ENCODE data around the gene DBH. TPM values are rescaled to one million over a fixed set of nuclear protein-coding genes. Genes with fewer than 3 reads are reported as not detected.

The DBH gene
- total RNA-seq, 4 donors from 2014 or later, result not detected

GRCh38 chr9:133689151-133689763, 53.1 kb downstream of the DBH start:
- Histone ChIP-seq H3K9me3 (no peaks in the 10 kb centered on the region), H3K4me3 (no peak overlapping the region), H3K4me1 (peaks cover 0 to 9% (median 0%) of the 10 kb centered on the region in 3 donors), H3K36me3 (no peaks in the 10 kb centered on the region), H3K27me3 (no peaks in the 10 kb centered on the region), H3K27ac (no peak overlapping the region)
- WGBS, 2 donors, result 70 to 80% methylated on average over 5 to 8 of the region's 10 CpGs
- intact Hi-C loops (cut with DNase I), result no loop called here
- TF ChIP-seq POLR2A (IDR thresholded peaks at IDR 0.05), result no peak
- DNase-seq, result no peak

- no peak overlapping the region for H3K4me3 ChIP-seq
- H3K4me1 ChIP-seq, result peaks cover 0 to under 1% (median 0%) of the 10 kb centered on the region in 3 donors
- TF ChIP-seq POLR2A (IDR thresholded peaks at IDR 0.05) (no peak), CTCF (IDR thresholded peaks at IDR 0.05) (no peak)
- WGBS, 2 donors, result 69 to 75% methylated on average over 4 to 5 of the region's 11 CpGs
- intact Hi-C loops (cut with DNase I), result no loop called here
- no peak for DNase-seq
- no peaks in the 10 kb centered on the region for H3K36me3 ChIP-seq
- no peak overlapping the region for H3K27ac ChIP-seq
- H3K9me3 ChIP-seq, result no peaks in the 10 kb centered on the region
- H3K27me3 ChIP-seq, result no peaks in the 10 kb centered on the region
Observed at GRCh38 chr9:133690081-133690561, 54.0 kb downstream of the DBH start.

GRCh38 chr9:133691191-133691590, 55.0 kb downstream of the DBH start:
- H3K4me1 ChIP-seq, result no peaks in the 10 kb centered on the region
- no peaks in the 10 kb centered on the region for H3K27me3 ChIP-seq
- 60 to 72% methylated on average over 3 to 4 of the region's 4 CpGs for WGBS, 2 donors
- no peak for TF ChIP-seq POLR2A (IDR thresholded peaks at IDR 0.05)
- H3K4me3 ChIP-seq, result no peak overlapping the region
- H3K36me3 ChIP-seq, result no peaks in the 10 kb centered on the region
- intact Hi-C loops (cut with DNase I), result no loop called here
- H3K27ac ChIP-seq, result no peak overlapping the region
- H3K9me3 ChIP-seq, result no peaks in the 10 kb centered on the region
- no peak for DNase-seq

GRCh38 chr9:133691626-133692363, 55.6 kb downstream of the DBH start:
- TF ChIP-seq CTCF (IDR thresholded peaks at IDR 0.05), result no peak
- no peak for TF ChIP-seq POLR2A (IDR thresholded peaks at IDR 0.05)
- no peaks in the 10 kb centered on the region for H3K27me3 ChIP-seq
- H3K36me3 ChIP-seq, result no peaks in the 10 kb centered on the region
- intact Hi-C loops (cut with DNase I), result no loop called here
- H3K4me1 ChIP-seq, result no peaks in the 10 kb centered on the region
- H3K9me3 ChIP-seq, result no peaks in the 10 kb centered on the region
- DNase-seq, result no peak
- no peak overlapping the region for H3K4me3 ChIP-seq
- no peak overlapping the region for H3K27ac ChIP-seq
- 67 to 81% methylated on average over 12 to 14 of the region's 19 CpGs for WGBS, 2 donors

GRCh38 chr9:133692364-133692985, 56.3 kb downstream of the DBH start:
- 78 to 88% methylated on average over 10 to 13 of the region's 25 CpGs for WGBS, 2 donors
- no peak for TF ChIP-seq POLR2A (IDR thresholded peaks at IDR 0.05)

GRCh38 chr9:133693116-133693515, 57.0 kb downstream of the DBH start:
- intact Hi-C loops (cut with DNase I), result no loop called here
- no peak for TF ChIP-seq POLR2A (IDR thresholded peaks at IDR 0.05)
- TF ChIP-seq CTCF (IDR thresholded peaks at IDR 0.05), result no peak
- Histone ChIP-seq H3K27me3 (no peaks in the 10 kb centered on the region), H3K4me1 (no peaks in the 10 kb centered on the region), H3K4me3 (no peak overlapping the region), H3K9me3 (no peaks in the 10 kb centered on the region), H3K27ac (no peak overlapping the region), H3K36me3 (no peaks in the 10 kb centered on the region)
- DNase-seq, result no peak
- 60 to 88% methylated on average over 1 to 3 of the region's 10 CpGs for WGBS, 2 donors

More at GRCh38 chr9:133692364-133692985, 56.3 kb downstream of the DBH start:
- H3K36me3 ChIP-seq, result no peaks in the 10 kb centered on the region
- no peak for DNase-seq
- no peaks in the 10 kb centered on the region for H3K27me3 ChIP-seq
- H3K4me3 ChIP-seq, result no peak overlapping the region
- no peak overlapping the region for H3K27ac ChIP-seq
- intact Hi-C loops (cut with DNase I), result no loop called here
- no peaks in the 10 kb centered on the region for H3K9me3 ChIP-seq
- no peaks in the 10 kb centered on the region for H3K4me1 ChIP-seq

All from esophagus squamous epithelium (tissue), 5 donors.